ENCODE data around the gene SERP1. TPM values are rescaled to one million over a fixed set of nuclear protein-coding genes. Genes with fewer than 3 reads are reported as not detected.

Gene SERP1
- total RNA-seq, 1 donor from 2014 or later: 120 TPM

DNA sequence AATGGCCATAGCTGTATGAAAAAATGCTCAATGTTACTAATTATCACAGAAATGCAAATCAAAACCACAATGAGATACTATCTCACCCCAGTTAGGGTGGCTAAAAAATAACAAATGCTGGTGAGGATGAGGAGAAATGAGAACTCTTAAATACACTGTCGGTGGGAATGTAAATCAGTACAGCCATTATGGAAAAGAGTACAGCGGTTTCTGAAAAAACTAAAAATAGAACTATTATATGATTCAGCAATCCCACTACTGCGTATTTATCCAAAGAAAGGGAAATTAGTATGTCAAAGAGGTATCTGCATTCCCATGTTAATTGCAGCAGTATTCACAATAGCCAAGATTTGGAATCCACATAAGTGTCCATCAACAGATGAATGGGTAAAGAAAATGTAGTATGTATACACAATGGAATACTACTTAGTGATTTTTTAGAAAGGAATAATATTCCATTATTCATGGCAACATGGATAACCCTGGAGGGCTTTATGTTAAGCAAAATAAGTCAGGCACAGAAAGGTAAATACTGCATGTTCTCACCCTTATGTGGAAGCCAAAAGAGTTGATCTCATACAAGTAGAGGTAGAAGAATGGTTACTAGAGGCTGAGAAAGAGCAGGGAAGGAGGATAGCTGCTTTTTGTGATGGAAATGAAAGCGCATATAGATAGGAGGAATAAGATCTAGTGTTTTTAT lies 35.0 kb downstream of the SERP1 start:
- Histone ChIP-seq H3K4me1 (peaks cover 9% of the 10 kb centered on the region), H3K9me3 (ENCODE audit: low read depth) (no peaks in the 10 kb centered on the region), H3K4me3 (no peak overlapping the region), H4K20me1 (ENCODE audit: low read depth) (no peaks in the 10 kb centered on the region), H3K36me3 (no peaks in the 10 kb centered on the region), H3K9ac (no peak overlapping the region), H3K27me3 (no peaks in the 10 kb centered on the region), H3K79me2 (ENCODE audit: low read depth) (no peaks in the 10 kb centered on the region), H3F3A (ENCODE audit: low read depth) (no peaks in the 10 kb centered on the region), H3K4me2 (no peak overlapping the region), H2AFZ (replicated peaks) (no peak overlapping the region), H3K27ac (no peak overlapping the region)
- TF ChIP-seq CTCF (IDR thresholded peaks at IDR 0.05) (no peak), EZH2 (IDR thresholded peaks at IDR 0.05) (no peak), EZH2phosphoT487 (IDR thresholded peaks at IDR 0.05) (no peak)
- no peak overlapping the region for H3K4me3 Mint-ChIP-seq
- H3K9me3 Mint-ChIP-seq: peaks cover 4% of the 10 kb centered on the region
- no peaks in the 10 kb centered on the region for H3K27me3 Mint-ChIP-seq (ENCODE audit: insufficient read depth, low read depth)
- DNase-seq (ENCODE audit: low spot score): no peak
- H3K36me3 Mint-ChIP-seq: no peaks in the 10 kb centered on the region
- H3K27ac Mint-ChIP-seq: no peak overlapping the region
- no peaks in the 10 kb centered on the region for H3K4me1 Mint-ChIP-seq

DNA sequence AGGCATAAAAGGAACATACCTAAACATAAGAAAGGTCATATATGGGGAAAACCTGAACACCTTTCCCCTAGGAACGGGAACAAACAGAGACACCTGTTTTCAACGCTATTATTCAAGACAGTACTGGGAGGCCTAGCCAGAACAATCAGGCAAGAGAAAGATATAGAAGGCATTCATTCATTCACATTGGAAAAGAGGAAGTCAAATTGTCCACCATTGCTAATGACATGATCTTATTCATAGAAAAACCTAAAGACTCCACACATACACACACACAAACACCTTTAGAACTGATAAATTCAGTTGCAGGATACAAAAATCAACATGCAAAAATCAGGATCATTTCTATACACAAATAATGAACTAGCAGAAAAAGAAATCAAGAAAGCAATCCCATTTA lies 36.5 kb downstream of the SERP1 start:
- H3K4me3 Mint-ChIP-seq: no peak overlapping the region
- no peaks in the 10 kb centered on the region for H3F3A ChIP-seq (ENCODE audit: low read depth)
- no peak overlapping the region for H2AFZ ChIP-seq (replicated peaks)
- no peak overlapping the region for H3K4me2 ChIP-seq
- no peaks in the 10 kb centered on the region for H3K27me3 Mint-ChIP-seq (ENCODE audit: insufficient read depth, low read depth)
- H3K36me3 Mint-ChIP-seq: no peaks in the 10 kb centered on the region
- no peak overlapping the region for H3K27ac ChIP-seq
- no peaks in the 10 kb centered on the region for H3K79me2 ChIP-seq (ENCODE audit: low read depth)
- no peaks in the 10 kb centered on the region for H4K20me1 ChIP-seq (ENCODE audit: low read depth)
- DNase-seq (ENCODE audit: low spot score): no peak
- H3K27me3 ChIP-seq: no peaks in the 10 kb centered on the region
- H3K4me1 Mint-ChIP-seq: no peaks in the 10 kb centered on the region
- no peak overlapping the region for H3K9ac ChIP-seq
- no peak overlapping the region for H3K27ac Mint-ChIP-seq
- no peaks in the 10 kb centered on the region for H3K9me3 ChIP-seq (ENCODE audit: low read depth)
- no peak for TF ChIP-seq CTCF (IDR thresholded peaks at IDR 0.05)
- no peak for TF ChIP-seq EZH2phosphoT487 (IDR thresholded peaks at IDR 0.05)
- no peak for TF ChIP-seq EZH2 (IDR thresholded peaks at IDR 0.05)
- no peak overlapping the region for H3K4me3 ChIP-seq
- peaks cover 9% of the 10 kb centered on the region for H3K4me1 ChIP-seq
- H3K9me3 Mint-ChIP-seq: peaks cover 4% of the 10 kb centered on the region
- no peaks in the 10 kb centered on the region for H3K36me3 ChIP-seq

- H3K4me1 Mint-ChIP-seq: no peaks in the 10 kb centered on the region
- H2AFZ ChIP-seq (replicated peaks): no peak overlapping the region
- H3F3A ChIP-seq (ENCODE audit: low read depth): no peaks in the 10 kb centered on the region
- H3K4me2 ChIP-seq: no peak overlapping the region
- H3K27ac Mint-ChIP-seq: no peak overlapping the region
- peaks cover 4% of the 10 kb centered on the region for H3K9me3 Mint-ChIP-seq
- DNase-seq (ENCODE audit: low spot score): no peak
- no peaks in the 10 kb centered on the region for H3K79me2 ChIP-seq (ENCODE audit: low read depth)
- no peaks in the 10 kb centered on the region for H3K27me3 Mint-ChIP-seq (ENCODE audit: insufficient read depth, low read depth)
- no peak overlapping the region for H3K27ac ChIP-seq
- peaks cover 8% of the 10 kb centered on the region for H3K4me1 ChIP-seq
- H3K27me3 ChIP-seq: no peaks in the 10 kb centered on the region
- no peaks in the 10 kb centered on the region for H3K36me3 Mint-ChIP-seq
- H3K4me3 ChIP-seq: no peak overlapping the region
- no peaks in the 10 kb centered on the region for H3K36me3 ChIP-seq
- TF ChIP-seq EZH2phosphoT487 (IDR thresholded peaks at IDR 0.05): no peak
- TF ChIP-seq EZH2 (IDR thresholded peaks at IDR 0.05): no peak
- no peak for TF ChIP-seq CTCF (IDR thresholded peaks at IDR 0.05)
- no peak overlapping the region for H3K4me3 Mint-ChIP-seq
- H3K9me3 ChIP-seq (ENCODE audit: low read depth): no peaks in the 10 kb centered on the region
- H4K20me1 ChIP-seq (ENCODE audit: low read depth): no peaks in the 10 kb centered on the region
- no peak overlapping the region for H3K9ac ChIP-seq
These were observed 37.9 kb downstream of the SERP1 start for GRCh38 chr3:150508401-150508800.
